NOMO-1 treated with dmso at 0.1 percent for 144 hours (cell line): Measurements from ENCODE around the gene FBXW12.

Experiments used
- DNase-seq: peaks from one replicate; lab custom pipeline; 2025; ENCODE audit not compliant: unreplicated experiment; lab: John Stamatoyannopoulos, UW

The FBXW12 gene

GRCh38 chr3:48407542-48408099 is 35.6 kb downstream of the FBXW12 start:
- DNase-seq = no peak

GRCh38 chr3:48408823-48409281 is 36.8 kb downstream of the FBXW12 start:
- DNase-seq = no peak

GRCh38 chr3:48409291-48410201 is 37.5 kb downstream of the FBXW12 start:
- no peak for DNase-seq

GRCh38 chr3:48410205-48411040 is 38.4 kb downstream of the FBXW12 start:
- no peak for DNase-seq

- no peak for DNase-seq
Observed at GRCh38 chr3:48411041-48411588, 39.1 kb downstream of the FBXW12 start.

- no peak for DNase-seq
Observed at GRCh38 chr3:48411606-48412374, 39.8 kb downstream of the FBXW12 start.

GRCh38 chr3:48412375-48413001 is 40.5 kb downstream of the FBXW12 start:
- no peak for DNase-seq

GRCh38 chr3:48413086-48413485 is 41.1 kb downstream of the FBXW12 start:
- no peak for DNase-seq

- DNase-seq = no peak
Observed at GRCh38 chr3:48413611-48414010, 41.6 kb downstream of the FBXW12 start.

- DNase-seq = no peak
Observed at GRCh38 chr3:48414376-48415250, 42.6 kb downstream of the FBXW12 start.

- DNase-seq = no peak
Observed at GRCh38 chr3:48415251-48415953, 43.4 kb downstream of the FBXW12 start.

GRCh38 chr3:48416091-48416505 is 44.1 kb downstream of the FBXW12 start:
- no peak for DNase-seq

- DNase-seq = no peak
Observed at GRCh38 chr3:48416546-48416945, 44.5 kb downstream of the FBXW12 start.

GRCh38 chr3:48417529-48418108 is 45.6 kb downstream of the FBXW12 start:
- DNase-seq = no peak

GRCh38 chr3:48418140-48418539 is 46.1 kb downstream of the FBXW12 start:
- DNase-seq = no peak

- DNase-seq = no peak
Observed at GRCh38 chr3:48418651-48419050, 46.6 kb downstream of the FBXW12 start.

GRCh38 chr3:48419149-48419548 is 47.1 kb downstream of the FBXW12 start:
- DNase-seq = no peak

GRCh38 chr3:48419597-48419996 is 47.6 kb downstream of the FBXW12 start:
- no peak for DNase-seq
